MM.1S (cell line): Measurements from ENCODE around the gene DNAJC18.
"Not testable (repeated sequence)": the region's sequence is repeated elsewhere in the genome, so short reads cannot be mapped to it uniquely, and the experiment has no call there.

ENCODE experiments used
- DNase-seq: peaks from one replicate; pipeline ENCODE4 v3.0.0-alpha.2; 2015
- H2AFZ ChIP-seq: fragments of 300-600 bp; sonication (generic); 2 replicates; pipeline ENCODE4 v1.6.0; 2016; ENCODE audit warnings: antibody characterized with exemption, low read length
- H3F3A ChIP-seq: fragments of 300-600 bp; sonication (generic); 2 replicates; pipeline ENCODE4 v1.6.1; 2016; ENCODE audit warnings: mild to moderate bottlenecking, antibody characterized with exemption, low read length, moderate library complexity, mixed read lengths; ENCODE audit not compliant: insufficient read depth
- H3K27ac ChIP-seq: fragments of 300-600 bp; sonication (generic); 2 replicates; pipeline ENCODE4 v1.5.1; 2016; ENCODE audit warnings: mild to moderate bottlenecking, low read length
- H3K27me3 ChIP-seq: fragments of 300-600 bp; sonication (generic); replicated peaks from 2 replicates; pipeline ENCODE4 v1.6.0; 2016; ENCODE audit warnings: low read length; ENCODE audit not compliant: insufficient read depth
- H3K36me3 ChIP-seq: fragments of 300-600 bp; sonication (generic); replicated peaks from 2 replicates; pipeline ENCODE4 v1.6.1; 2016; ENCODE audit warnings: mild to moderate bottlenecking, low read length, mixed read lengths; ENCODE audit not compliant: insufficient read depth
- H3K4me1 ChIP-seq: fragments of 300-600 bp; sonication (generic); 2 replicates; pipeline ENCODE4 v1.6.1; 2016; ENCODE audit warnings: low read length, mixed read lengths
- H3K4me2 ChIP-seq: fragments of 300-600 bp; sonication (generic); 2 replicates; pipeline ENCODE4 v1.6.0; 2016; ENCODE audit warnings: low read depth, low read length
- H3K4me3 ChIP-seq: fragments of 300-600 bp; sonication (generic); 2 replicates; pipeline ENCODE4 v1.5.1; 2016; ENCODE audit warnings: low read length, mixed read lengths
- H3K79me2 ChIP-seq: fragments of 300-600 bp; sonication (generic); 2 replicates; pipeline ENCODE4 v1.6.1; 2016; ENCODE audit warnings: mixed run types, low read length, mixed read lengths
- H3K9ac ChIP-seq: fragments of 300-600 bp; sonication (generic); 2 replicates; pipeline ENCODE4 v1.6.1; 2016; ENCODE audit warnings: low read length, mixed read lengths
- H3K9me2 ChIP-seq: fragments of 300-600 bp; sonication (generic); replicated peaks from 2 replicates; pipeline ENCODE4 v1.6.1; 2016; ENCODE audit warnings: mild to moderate bottlenecking, low read length, mixed read lengths; ENCODE audit not compliant: insufficient read depth
- H3K9me3 ChIP-seq: fragments of 300-600 bp; sonication (generic); replicated peaks from 2 replicates; pipeline ENCODE4 v1.6.1; 2016; ENCODE audit warnings: mild to moderate bottlenecking, low read length, mixed read lengths; ENCODE audit not compliant: insufficient read depth
- H4K20me1 ChIP-seq: fragments of 300-600 bp; sonication (generic); 2 replicates; pipeline ENCODE4 v1.6.1; 2016; ENCODE audit warnings: mild to moderate bottlenecking, low read length, moderate library complexity, mixed read lengths; ENCODE audit not compliant: insufficient read depth
- CTCF ChIP-seq: fragments of 300-600 bp; sonication (generic); IDR thresholded peaks from 2 replicates; pipeline ENCODE4 v1.5.1; 2016; ENCODE audit warnings: antibody characterized with exemption, low read length, mixed read lengths
- EZH2 ChIP-seq: fragments of 300-600 bp; sonication (generic); optimal IDR thresholded peaks from 2 replicates; pipeline ENCODE3; 2017; ENCODE audit warnings: low read depth, mild to moderate bottlenecking, antibody characterized with exemption, low read length, mixed read lengths
- EZH2phosphoT487 ChIP-seq: fragments of 300-600 bp; sonication (generic); IDR thresholded peaks from 2 replicates; pipeline ENCODE4 v1.6.1; 2018; ENCODE audit warnings: antibody characterized with exemption, low read length

DNAJC18 gene

GRCh38 chr5:139482050-139482889 is 42.9 kb upstream of the DNAJC18 start, which contains the start of gene STING1:
TSS of gene STING1 (minus strand) at chr5:139482758. CDS start at chr5:139481704, 1,054 bp downstream.
- Histone ChIP-seq H3K4me1 (peaks cover 8% of the 10 kb centered on the region), H3F3A (no peaks in the 10 kb centered on the region), H3K79me2 (no peaks in the 10 kb centered on the region), H4K20me1 (no peaks in the 10 kb centered on the region), H3K36me3 (no peaks in the 10 kb centered on the region), H3K9me3 (no peaks in the 10 kb centered on the region), H3K9me2 (no peaks in the 10 kb centered on the region), H3K27ac (no peak within 1 kb of the TSS), H3K4me2 (peak within 1 kb of the TSS; percentile 18; the same call in 1 of the 2 replicates), H2AFZ (peak within 1 kb of the TSS; percentile 79), H3K9ac (no peak within 1 kb of the TSS), H3K4me3 (no peak within 1 kb of the TSS), H3K27me3 (no peaks in the 10 kb centered on the region)
- no peak for TF ChIP-seq EZH2phosphoT487
- TF ChIP-seq EZH2 = no peak
- TF ChIP-seq CTCF = no peak
- DNase-seq = no peak

GRCh38 chr5:139481580-139482049 is 42.3 kb upstream of the DNAJC18 start:
- no peak overlapping the region for H3K9ac ChIP-seq
- H4K20me1 ChIP-seq = no peaks in the 10 kb centered on the region
- TF ChIP-seq EZH2phosphoT487 (no peak), CTCF (no peak), EZH2 (no peak)
- H3K27me3 ChIP-seq = no peaks in the 10 kb centered on the region
- H3F3A ChIP-seq = no peaks in the 10 kb centered on the region
- no peak overlapping the region for H3K27ac ChIP-seq
- H2AFZ ChIP-seq = no peak overlapping the region
- peaks cover 8% of the 10 kb centered on the region for H3K4me1 ChIP-seq
- H3K9me2 ChIP-seq = no peaks in the 10 kb centered on the region
- H3K79me2 ChIP-seq = no peaks in the 10 kb centered on the region
- H3K36me3 ChIP-seq = no peaks in the 10 kb centered on the region
- no peak overlapping the region for H3K4me3 ChIP-seq
- no peaks in the 10 kb centered on the region for H3K9me3 ChIP-seq
- DNase-seq = no peak
- no peak overlapping the region for H3K4me2 ChIP-seq

- TF ChIP-seq EZH2 = no peak
- no peak for TF ChIP-seq CTCF
- TF ChIP-seq EZH2phosphoT487 = no peak
- Histone ChIP-seq H3K27me3 (no peaks in the 10 kb centered on the region), H3K36me3 (no peaks in the 10 kb centered on the region), H3K4me1 (peaks cover 8% of the 10 kb centered on the region), H3F3A (no peaks in the 10 kb centered on the region), H3K4me3 (no peak overlapping the region), H3K9me3 (no peaks in the 10 kb centered on the region), H4K20me1 (no peaks in the 10 kb centered on the region), H3K9ac (no peak overlapping the region), H3K4me2 (no peak overlapping the region), H3K79me2 (no peaks in the 10 kb centered on the region), H3K27ac (no peak overlapping the region), H2AFZ (no peak overlapping the region), H3K9me2 (no peaks in the 10 kb centered on the region)
- DNase-seq = no peak
Measured at GRCh38 chr5:139481122-139481533, 41.8 kb upstream of the DNAJC18 start.

GRCh38 chr5:139479729-139480128 is 40.4 kb upstream of the DNAJC18 start:
- not testable (repeated sequence) for H4K20me1 ChIP-seq, H3K9me3 ChIP-seq, DNase-seq, H2AFZ ChIP-seq, H3K4me2 ChIP-seq, H3K27ac ChIP-seq, H3F3A ChIP-seq, H3K79me2 ChIP-seq, H3K4me3 ChIP-seq, H3K4me1 ChIP-seq, H3K27me3 ChIP-seq, H3K9ac ChIP-seq, H3K36me3 ChIP-seq, H3K9me2 ChIP-seq

GRCh38 chr5:139478657-139479423 is 39.5 kb upstream of the DNAJC18 start:
- not testable (repeated sequence) for H3K9me2 ChIP-seq, H3K4me3 ChIP-seq, H3K4me2 ChIP-seq, H3K27ac ChIP-seq, H3K79me2 ChIP-seq, H4K20me1 ChIP-seq, H3K27me3 ChIP-seq, H3F3A ChIP-seq, H3K36me3 ChIP-seq, H2AFZ ChIP-seq, H3K9ac ChIP-seq, H3K9me3 ChIP-seq, DNase-seq, H3K4me1 ChIP-seq
